ENCODE data around the gene GAD2. TPM values are rescaled to one million over a fixed set of nuclear protein-coding genes. Genes with fewer than 3 reads are reported as not detected.

GAD2 gene
- total RNA-seq, 1 experiment from 2014 or later = not detected

GRCh38 chr10:26278295-26278694 is 61.7 kb downstream of the GAD2 start:
- no peak overlapping the region for H3K27ac ChIP-seq (ENCODE audit: low read length)
- DNase-seq (ENCODE audit: low read depth, low spot score) (no peak), ATAC-seq (no peak)
- ChIA-PET POLR2A (no interaction called here), CTCF (no interaction called here)
- in situ Hi-C loops (cut with HindIII; ENCODE audit: low pct_unique_long_range_greater_than_20kb, low sequenced_read_pairs) (no loop called here), intact Hi-C loops (cut with micrococcal nuclease; ENCODE audit: unreplicated experiment) (no loop called here)
- no TSS peak for BruUV-seq (replicated peaks)
- no peaks in the 10 kb centered on the region for H3K4me1 ChIP-seq (ENCODE audit: control insufficient read depth, insufficient read depth, low read length)
- no peak overlapping the region for H3K4me3 ChIP-seq (ENCODE audit: low read depth in 2 of 2, low read length in 2 of 2)
- H3K27me3 ChIP-seq (ENCODE audit: control insufficient read depth, insufficient read depth, low read length) = no peaks in the 10 kb centered on the region
- no peak for TF ChIP-seq TCF7L2 (IDR thresholded peaks at IDR 0.05; ENCODE audit: low read depth, low read length)
- no peak for TF ChIP-seq SIN3A (IDR thresholded peaks at IDR 0.05; ENCODE audit: borderline replicate concordance, insufficient read depth, low read depth, low read length)
- TF ChIP-seq POLR2AphosphoS5 (IDR thresholded peaks at IDR 0.05; ENCODE audit: low read depth, low read length) = no peak
- TF ChIP-seq, protein P1, sequence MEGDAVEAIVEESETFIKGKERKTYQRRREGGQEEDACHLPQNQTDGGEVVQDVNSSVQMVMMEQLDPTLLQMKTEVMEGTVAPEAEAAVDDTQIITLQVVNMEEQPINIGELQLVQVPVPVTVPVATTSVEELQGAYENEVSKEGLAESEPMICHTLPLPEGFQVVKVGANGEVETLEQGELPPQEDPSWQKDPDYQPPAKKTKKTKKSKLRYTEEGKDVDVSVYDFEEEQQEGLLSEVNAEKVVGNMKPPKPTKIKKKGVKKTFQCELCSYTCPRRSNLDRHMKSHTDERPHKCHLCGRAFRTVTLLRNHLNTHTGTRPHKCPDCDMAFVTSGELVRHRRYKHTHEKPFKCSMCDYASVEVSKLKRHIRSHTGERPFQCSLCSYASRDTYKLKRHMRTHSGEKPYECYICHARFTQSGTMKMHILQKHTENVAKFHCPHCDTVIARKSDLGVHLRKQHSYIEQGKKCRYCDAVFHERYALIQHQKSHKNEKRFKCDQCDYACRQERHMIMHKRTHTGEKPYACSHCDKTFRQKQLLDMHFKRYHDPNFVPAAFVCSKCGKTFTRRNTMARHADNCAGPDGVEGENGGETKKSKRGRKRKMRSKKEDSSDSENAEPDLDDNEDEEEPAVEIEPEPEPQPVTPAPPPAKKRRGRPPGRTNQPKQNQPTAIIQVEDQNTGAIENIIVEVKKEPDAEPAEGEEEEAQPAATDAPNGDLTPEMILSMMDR (IDR thresholded peaks at IDR 0.05) = no peak
- TF ChIP-seq, protein P2, sequence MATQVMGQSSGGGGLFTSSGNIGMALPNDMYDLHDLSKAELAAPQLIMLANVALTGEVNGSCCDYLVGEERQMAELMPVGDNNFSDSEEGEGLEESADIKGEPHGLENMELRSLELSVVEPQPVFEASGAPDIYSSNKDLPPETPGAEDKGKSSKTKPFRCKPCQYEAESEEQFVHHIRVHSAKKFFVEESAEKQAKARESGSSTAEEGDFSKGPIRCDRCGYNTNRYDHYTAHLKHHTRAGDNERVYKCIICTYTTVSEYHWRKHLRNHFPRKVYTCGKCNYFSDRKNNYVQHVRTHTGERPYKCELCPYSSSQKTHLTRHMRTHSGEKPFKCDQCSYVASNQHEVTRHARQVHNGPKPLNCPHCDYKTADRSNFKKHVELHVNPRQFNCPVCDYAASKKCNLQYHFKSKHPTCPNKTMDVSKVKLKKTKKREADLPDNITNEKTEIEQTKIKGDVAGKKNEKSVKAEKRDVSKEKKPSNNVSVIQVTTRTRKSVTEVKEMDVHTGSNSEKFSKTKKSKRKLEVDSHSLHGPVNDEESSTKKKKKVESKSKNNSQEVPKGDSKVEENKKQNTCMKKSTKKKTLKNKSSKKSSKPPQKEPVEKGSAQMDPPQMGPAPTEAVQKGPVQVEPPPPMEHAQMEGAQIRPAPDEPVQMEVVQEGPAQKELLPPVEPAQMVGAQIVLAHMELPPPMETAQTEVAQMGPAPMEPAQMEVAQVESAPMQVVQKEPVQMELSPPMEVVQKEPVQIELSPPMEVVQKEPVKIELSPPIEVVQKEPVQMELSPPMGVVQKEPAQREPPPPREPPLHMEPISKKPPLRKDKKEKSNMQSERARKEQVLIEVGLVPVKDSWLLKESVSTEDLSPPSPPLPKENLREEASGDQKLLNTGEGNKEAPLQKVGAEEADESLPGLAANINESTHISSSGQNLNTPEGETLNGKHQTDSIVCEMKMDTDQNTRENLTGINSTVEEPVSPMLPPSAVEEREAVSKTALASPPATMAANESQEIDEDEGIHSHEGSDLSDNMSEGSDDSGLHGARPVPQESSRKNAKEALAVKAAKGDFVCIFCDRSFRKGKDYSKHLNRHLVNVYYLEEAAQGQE (IDR thresholded peaks at IDR 0.05; ENCODE audit: insufficient read depth in 1 of 2, low read depth in 2 of 2, low read length in 1 of 2) = no peak
- H3K9me3 ChIP-seq (ENCODE audit: control insufficient read depth, insufficient read depth, low read depth, low read length) = no peaks in the 10 kb centered on the region
- no peaks in the 10 kb centered on the region for H3K36me3 ChIP-seq (ENCODE audit: control insufficient read depth, insufficient read depth, low read length)

- H3K4me3 ChIP-seq (ENCODE audit: low read depth in 2 of 2, low read length in 2 of 2) = no peak overlapping the region
- no peak overlapping the region for H3K27ac ChIP-seq (ENCODE audit: low read length)
- intact Hi-C loops (cut with micrococcal nuclease; ENCODE audit: unreplicated experiment) (no loop called here), in situ Hi-C loops (cut with HindIII; ENCODE audit: low pct_unique_long_range_greater_than_20kb, low sequenced_read_pairs) (no loop called here)
- no peak for ATAC-seq
- no peaks in the 10 kb centered on the region for H3K36me3 ChIP-seq (ENCODE audit: control insufficient read depth, insufficient read depth, low read length)
- POLR2A ChIA-PET = no interaction called here
- DNase-seq (ENCODE audit: low read depth, low spot score) = no peak
- TF ChIP-seq, protein P2 (IDR thresholded peaks at IDR 0.05; ENCODE audit: insufficient read depth in 1 of 2, low read depth in 2 of 2, low read length in 1 of 2) = no peak
- TF ChIP-seq TCF7L2 (IDR thresholded peaks at IDR 0.05; ENCODE audit: low read depth, low read length) = no peak
- TF ChIP-seq POLR2AphosphoS5 (IDR thresholded peaks at IDR 0.05; ENCODE audit: low read depth, low read length) = no peak
- no peak for TF ChIP-seq SIN3A (IDR thresholded peaks at IDR 0.05; ENCODE audit: borderline replicate concordance, insufficient read depth, low read depth, low read length)
- TF ChIP-seq, protein P1 (IDR thresholded peaks at IDR 0.05) = no peak
- no peaks in the 10 kb centered on the region for H3K9me3 ChIP-seq (ENCODE audit: control insufficient read depth, insufficient read depth, low read depth, low read length)
- BruUV-seq (replicated peaks) = no TSS peak
- no peaks in the 10 kb centered on the region for H3K27me3 ChIP-seq (ENCODE audit: control insufficient read depth, insufficient read depth, low read length)
- CTCF ChIA-PET = no interaction called here
- no peaks in the 10 kb centered on the region for H3K4me1 ChIP-seq (ENCODE audit: control insufficient read depth, insufficient read depth, low read length)
Measured at GRCh38 chr10:26290236-26290635, 73.7 kb downstream of the GAD2 start.
